Smooth muscle cell (in vitro differentiated cells): ENCODE measurements around the gene LLGL1. TPM values are rescaled to one million over a fixed set of nuclear protein-coding genes. Genes with fewer than 3 reads are reported as not detected.

ENCODE experiments used
- DNase-seq: peaks from one replicate; lab custom pipeline; 2025; ENCODE audit not compliant: unreplicated experiment; lab: John Stamatoyannopoulos, UW
- H2AFZ ChIP-seq: fragments of 200-600 bp; sonication (generic); 2 replicates; pipeline ENCODE4 v1.6.0; 2016; ENCODE audit warnings: antibody characterized with exemption, low read depth, mild to moderate bottlenecking
- H3F3A ChIP-seq: fragments of 200-600 bp; sonication (generic); 2 replicates; pipeline ENCODE4 v1.6.0; 2017; ENCODE audit warnings: antibody characterized with exemption, low read depth
- H3K27ac ChIP-seq: fragments of 200-600 bp; sonication (generic); 2 replicates; pipeline ENCODE4 v1.5.1; 2016; ENCODE audit warnings: low read depth, mild to moderate bottlenecking
- H3K27me3 ChIP-seq: fragments of 200-600 bp; sonication (generic); 2 replicates; pipeline ENCODE4 v1.6.1; 2016; ENCODE audit warnings: low read depth, mild to moderate bottlenecking
- H3K36me3 ChIP-seq: fragments of 200-600 bp; sonication (generic); 2 replicates; pipeline ENCODE4 v1.5.1; 2016; ENCODE audit warnings: low read depth
- H3K4me1 ChIP-seq: fragments of 200-600 bp; sonication (generic); 2 replicates; pipeline ENCODE4 v1.5.1; 2016; ENCODE audit warnings: low read depth
- H3K4me2 ChIP-seq: fragments of 200-600 bp; sonication (generic); 2 replicates; pipeline ENCODE4 v1.6.0; 2016; ENCODE audit warnings: mild to moderate bottlenecking
- H3K4me3 ChIP-seq: fragments of 200-600 bp; sonication (generic); 2 replicates; pipeline ENCODE4 v1.5.1; 2016; ENCODE audit warnings: mild to moderate bottlenecking
- H3K79me2 ChIP-seq: fragments of 200-600 bp; sonication (generic); 2 replicates; pipeline ENCODE4 v1.6.0; 2016; ENCODE audit warnings: low read depth, mild to moderate bottlenecking
- H3K9ac ChIP-seq: fragments of 200-600 bp; sonication (generic); 2 replicates; pipeline ENCODE4 v1.6.0; 2016; ENCODE audit warnings: low read depth
- H3K9me3 ChIP-seq: fragments of 200-600 bp; sonication (generic); replicated peaks from 2 replicates; pipeline ENCODE4 v1.5.1; 2016; ENCODE audit warnings: low read depth
- H4K20me1 ChIP-seq: fragments of 200-600 bp; sonication (generic); 2 replicates; pipeline ENCODE4 v1.6.0; 2016; ENCODE audit warnings: low read depth
- WGBS: methylation state at CpG from one replicate; pipeline ENCODE4 v1.1.7; 2016; ENCODE audit warnings: low lambda C conversion rate; 5-methylcytosine and 5-hydroxymethylcytosine counted together
- polyA plus RNA-seq: library from polyadenylated mRNA; unstranded; fragments of >200 nt; fragmentation: Nextera tagmentation; extraction: Ambion mirVana; gene quantifications from 2 replicates; pipeline ENCODE4 v1.2.1, GENCODE V29; 2016
- total RNA-seq: library from RNA; depleted of rRNA; stranded (reverse); fragments of >200 nt; gene quantifications from 2 replicates; pipeline ENCODE4 v1.2.3, GENCODE V29; 2014
- TF ChIP-seq, protein P1 (sequence below): fragments of 200-600 bp; sonication (generic); IDR thresholded peaks from 2 replicates; pipeline ENCODE4 v1.5.1; 2017; ENCODE audit warnings: borderline replicate concordance, mild to moderate bottlenecking, antibody characterized with exemption; ENCODE audit not compliant: insufficient read depth, poor library complexity, severe bottlenecking

The LLGL1 gene
- total and polyA plus RNA-seq, 2 experiments from 2014 or later, result 8.5 to 37.7 TPM

DNA sequence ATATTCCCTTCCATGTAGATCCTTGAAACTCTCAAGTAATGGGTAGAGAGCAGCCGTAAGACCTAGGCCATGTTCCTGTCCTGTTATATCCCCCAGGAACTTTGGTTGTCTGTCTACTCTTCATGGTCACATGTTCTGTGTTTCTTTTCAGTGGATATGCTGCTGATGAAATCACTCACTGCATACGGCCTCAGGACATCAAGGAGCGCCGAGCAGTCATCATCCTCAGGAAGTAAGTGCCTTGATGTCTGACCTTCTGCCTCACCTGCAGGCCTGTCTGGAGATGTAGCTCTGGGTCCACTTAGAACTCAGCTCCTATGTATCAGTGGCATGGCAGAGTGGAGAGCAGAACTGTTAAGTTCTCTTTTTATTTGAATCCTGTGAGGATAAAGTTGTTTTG, 30.6 kb upstream of the LLGL1 start:
- H3K4me2 ChIP-seq, result no peak overlapping the region
- H2AFZ ChIP-seq, result no peak overlapping the region
- peaks cover 100% of the 10 kb centered on the region for H4K20me1 ChIP-seq
- no peak for DNase-seq
- H3K27me3 ChIP-seq, result no peaks in the 10 kb centered on the region
- peaks cover 7% of the 10 kb centered on the region for H3K36me3 ChIP-seq
- TF ChIP-seq, protein P1, sequence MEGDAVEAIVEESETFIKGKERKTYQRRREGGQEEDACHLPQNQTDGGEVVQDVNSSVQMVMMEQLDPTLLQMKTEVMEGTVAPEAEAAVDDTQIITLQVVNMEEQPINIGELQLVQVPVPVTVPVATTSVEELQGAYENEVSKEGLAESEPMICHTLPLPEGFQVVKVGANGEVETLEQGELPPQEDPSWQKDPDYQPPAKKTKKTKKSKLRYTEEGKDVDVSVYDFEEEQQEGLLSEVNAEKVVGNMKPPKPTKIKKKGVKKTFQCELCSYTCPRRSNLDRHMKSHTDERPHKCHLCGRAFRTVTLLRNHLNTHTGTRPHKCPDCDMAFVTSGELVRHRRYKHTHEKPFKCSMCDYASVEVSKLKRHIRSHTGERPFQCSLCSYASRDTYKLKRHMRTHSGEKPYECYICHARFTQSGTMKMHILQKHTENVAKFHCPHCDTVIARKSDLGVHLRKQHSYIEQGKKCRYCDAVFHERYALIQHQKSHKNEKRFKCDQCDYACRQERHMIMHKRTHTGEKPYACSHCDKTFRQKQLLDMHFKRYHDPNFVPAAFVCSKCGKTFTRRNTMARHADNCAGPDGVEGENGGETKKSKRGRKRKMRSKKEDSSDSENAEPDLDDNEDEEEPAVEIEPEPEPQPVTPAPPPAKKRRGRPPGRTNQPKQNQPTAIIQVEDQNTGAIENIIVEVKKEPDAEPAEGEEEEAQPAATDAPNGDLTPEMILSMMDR, result no peak
- H3K4me3 ChIP-seq, result no peak overlapping the region
- no peak overlapping the region for H3K9ac ChIP-seq
- H3K79me2 ChIP-seq, result peaks cover 98% of the 10 kb centered on the region
- no peaks in the 10 kb centered on the region for H3K9me3 ChIP-seq
- 78% methylated on average over 4 of the region's 4 CpGs for WGBS
- H3F3A ChIP-seq, result no peaks in the 10 kb centered on the region
- H3K4me1 ChIP-seq, result no peaks in the 10 kb centered on the region
- peak overlapping the region; percentile 10 for H3K27ac ChIP-seq

DNA sequence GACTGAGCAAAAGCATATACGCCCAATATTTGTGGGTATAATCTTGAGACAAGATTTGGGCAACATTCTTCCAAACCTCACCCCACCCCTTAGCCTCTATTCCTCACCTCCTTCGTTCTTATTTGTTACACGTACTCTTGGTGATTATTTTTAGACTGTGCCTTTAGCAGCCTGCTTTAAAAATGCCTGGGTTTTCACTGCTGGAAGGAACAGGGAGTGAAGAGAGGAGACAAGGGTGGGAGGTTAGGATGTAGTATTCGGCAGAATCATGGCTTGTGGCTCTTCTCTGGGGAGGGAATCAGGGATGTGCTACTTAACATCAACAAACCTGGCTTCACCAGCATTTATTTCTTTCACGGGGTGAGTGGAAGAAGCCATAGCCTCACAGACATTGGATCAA, 30.2 kb upstream of the LLGL1 start:
- Histone ChIP-seq H3K79me2 (peaks cover 98% of the 10 kb centered on the region), H3K4me1 (no peaks in the 10 kb centered on the region), H2AFZ (no peak overlapping the region), H3F3A (no peaks in the 10 kb centered on the region), H3K9ac (no peak overlapping the region), H3K4me2 (no peak overlapping the region), H3K4me3 (no peak overlapping the region), H3K9me3 (no peaks in the 10 kb centered on the region), H3K27ac (no peak overlapping the region), H4K20me1 (peaks cover 100% of the 10 kb centered on the region), H3K36me3 (peaks cover 7% of the 10 kb centered on the region), H3K27me3 (no peaks in the 10 kb centered on the region)
- DNase-seq, result no peak
- TF ChIP-seq, protein P1, result no peak
- WGBS, result 97% methylated on average over 5 of the region's 5 CpGs

DNA sequence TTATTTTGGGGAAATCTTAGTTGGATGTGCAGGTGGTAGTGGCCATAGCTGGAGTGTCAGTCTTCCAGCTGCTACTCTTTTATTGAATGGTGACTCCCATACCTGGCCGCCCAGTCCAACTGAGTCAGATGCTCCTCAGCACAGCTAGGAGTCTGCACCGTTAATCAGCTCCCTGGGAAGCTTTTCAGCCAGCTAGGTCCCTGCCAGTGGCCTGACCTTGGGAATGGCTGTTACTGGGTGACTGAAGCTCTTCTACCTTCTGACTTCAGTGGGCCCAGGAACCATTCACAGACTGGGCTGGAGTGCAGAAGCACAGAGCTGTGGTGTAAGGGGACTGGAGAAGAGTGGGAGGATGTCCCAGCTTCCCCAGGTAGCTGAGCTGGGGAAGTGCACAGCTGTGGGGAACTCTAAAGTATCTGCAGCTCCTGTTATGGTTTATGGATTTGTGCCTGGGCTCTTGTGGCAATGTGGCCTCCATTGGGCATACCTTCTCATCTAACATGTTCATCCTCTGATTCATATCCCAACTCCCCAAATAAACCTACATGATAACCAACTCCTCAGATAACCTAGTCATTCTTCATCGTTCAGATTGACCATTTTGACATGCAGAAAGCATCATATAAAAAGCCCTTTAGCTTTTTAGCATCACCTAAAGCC, 27.8 kb upstream of the LLGL1 start:
- no peak overlapping the region for H2AFZ ChIP-seq
- no peaks in the 10 kb centered on the region for H3K9me3 ChIP-seq
- H3K27ac ChIP-seq, result no peak overlapping the region
- WGBS, result 97% methylated on average over 3 of the region's 3 CpGs
- no peak for DNase-seq
- H3K4me2 ChIP-seq, result no peak overlapping the region
- H3K27me3 ChIP-seq, result no peaks in the 10 kb centered on the region
- no peak overlapping the region for H3K9ac ChIP-seq
- no peak overlapping the region for H3K4me3 ChIP-seq
- H3F3A ChIP-seq, result no peaks in the 10 kb centered on the region
- peaks cover 100% of the 10 kb centered on the region for H4K20me1 ChIP-seq
- peaks cover 96% of the 10 kb centered on the region for H3K79me2 ChIP-seq
- H3K36me3 ChIP-seq, result peaks cover 7% of the 10 kb centered on the region
- no peaks in the 10 kb centered on the region for H3K4me1 ChIP-seq
- TF ChIP-seq, protein P1, result no peak

DNA sequence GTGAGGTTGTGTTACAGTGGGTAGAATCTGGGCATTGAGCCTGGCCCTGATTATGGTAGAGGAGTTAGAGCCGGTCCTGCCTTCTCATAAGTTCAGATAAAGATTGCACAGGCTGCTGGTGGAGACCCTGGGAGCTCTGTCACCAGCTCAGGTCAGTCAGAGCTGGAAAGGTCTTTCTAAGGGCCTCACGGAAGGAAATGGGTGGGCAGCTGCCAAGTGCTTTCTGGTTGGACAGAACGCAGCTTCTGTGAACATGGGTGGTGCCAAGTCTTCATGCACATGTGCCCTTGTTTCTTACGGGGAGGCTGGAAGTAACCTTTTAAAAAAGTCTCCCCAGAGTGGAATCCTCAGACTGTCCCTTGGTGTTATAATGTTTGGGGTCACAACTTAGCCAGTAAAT, 26.9 kb upstream of the LLGL1 start:
- Histone ChIP-seq H3K27ac (no peak overlapping the region), H3K4me3 (no peak overlapping the region), H3K9me3 (no peaks in the 10 kb centered on the region), H4K20me1 (peaks cover 100% of the 10 kb centered on the region), H3K4me2 (no peak overlapping the region), H3K79me2 (peaks cover 92% of the 10 kb centered on the region), H3K27me3 (no peaks in the 10 kb centered on the region), H2AFZ (no peak overlapping the region), H3K4me1 (no peaks in the 10 kb centered on the region), H3F3A (no peaks in the 10 kb centered on the region), H3K36me3 (peaks cover 7% of the 10 kb centered on the region), H3K9ac (no peak overlapping the region)
- no peak for DNase-seq
- 94% methylated on average over 4 of the region's 4 CpGs for WGBS
- TF ChIP-seq, protein P1, result no peak
